ENCODE results near the gene DHFR.

DNA sequence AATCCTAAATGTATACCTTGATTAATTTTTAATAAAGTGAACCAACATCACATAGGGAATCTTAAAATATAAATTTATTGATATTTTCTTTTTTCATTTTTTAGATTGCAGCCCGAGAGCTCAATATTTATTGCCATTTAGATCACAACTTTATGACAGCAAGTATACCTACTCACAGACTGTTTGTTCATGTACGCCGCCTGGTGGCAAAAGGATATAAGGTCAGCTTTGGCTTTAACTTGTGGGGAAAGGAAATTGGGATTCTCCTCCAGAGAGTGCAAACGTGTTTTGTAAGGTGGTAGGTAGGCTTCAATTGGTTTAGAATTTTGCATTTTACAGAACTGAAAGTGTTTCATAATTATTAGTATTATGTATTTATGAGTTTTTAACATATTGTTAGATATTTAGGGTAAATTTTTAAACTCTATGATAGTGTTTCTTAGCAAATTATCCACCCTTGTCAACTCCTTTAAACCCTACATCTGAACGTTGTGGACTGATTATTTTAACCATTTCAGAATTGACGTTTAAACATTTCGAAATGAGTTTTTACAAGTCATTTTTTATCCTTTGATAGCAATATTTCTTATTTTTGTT lies 17.5 kb upstream of the DHFR start:
- TF ChIP-seq PHF8 (conservative IDR thresholded peaks at IDR 0.05; ENCODE audit: low read depth, low read length): no peak
- no peak for TF ChIP-seq POLR2A (IDR thresholded peaks at IDR 0.05; ENCODE audit: control extremely low read depth in 1 of 2, low read depth in 2 of 2, low read length in 2 of 2)
